NCI-H2196 treated with DMSO at 0.1 percent for 48 hours (cell line): ENCODE measurements around the gene CACNA2D1.

Experiments
- DNase-seq: peaks from one replicate; lab custom pipeline; 2025; ENCODE audit not compliant: unreplicated experiment; lab: John Stamatoyannopoulos, UW

CACNA2D1 gene

GRCh38 chr7:82010416-82010815, 433.2 kb downstream of the CACNA2D1 start:
- DNase-seq = no peak

- DNase-seq = no peak
Observed at GRCh38 chr7:82007315-82007714, 436.3 kb downstream of the CACNA2D1 start.

- DNase-seq = no peak
Observed at GRCh38 chr7:82005056-82005455, 438.5 kb downstream of the CACNA2D1 start.

- no peak for DNase-seq
Observed at GRCh38 chr7:81993186-81993585, 450.4 kb downstream of the CACNA2D1 start.

- DNase-seq = no peak
Observed at GRCh38 chr7:81990395-81990794, 453.2 kb downstream of the CACNA2D1 start.

GRCh38 chr7:81986723-81987470, 456.7 kb downstream of the CACNA2D1 start:
- DNase-seq = no peak

- no peak for DNase-seq
Observed at GRCh38 chr7:81983406-81983805, 460.2 kb downstream of the CACNA2D1 start.

- DNase-seq = no peak
Observed at GRCh38 chr7:81973117-81973516, 470.5 kb downstream of the CACNA2D1 start.

GRCh38 chr7:81960026-81960425, 483.6 kb downstream of the CACNA2D1 start:
- no peak for DNase-seq

GRCh38 chr7:81957517-81957916, 486.1 kb downstream of the CACNA2D1 start:
- no peak for DNase-seq

- DNase-seq = no peak
Observed at GRCh38 chr7:81956520-81956919, 487.1 kb downstream of the CACNA2D1 start.

- no peak for DNase-seq
Observed at GRCh38 chr7:81949306-81949705, 494.3 kb downstream of the CACNA2D1 start.

GRCh38 chr7:81944058-81944457, 499.5 kb downstream of the CACNA2D1 start:
- DNase-seq = no peak

GRCh38 chr7:81937091-81937490, 506.5 kb downstream of the CACNA2D1 start:
- DNase-seq = no peak

- no peak for DNase-seq
Observed at GRCh38 chr7:81934596-81935301, 508.8 kb downstream of the CACNA2D1 start.

- DNase-seq = no peak
Observed at GRCh38 chr7:81932936-81933335, 510.6 kb downstream of the CACNA2D1 start.

GRCh38 chr7:81929386-81929785, 514.2 kb downstream of the CACNA2D1 start:
- DNase-seq = no peak

GRCh38 chr7:81926154-81926553, 517.4 kb downstream of the CACNA2D1 start:
- no peak for DNase-seq

GRCh38 chr7:81925530-81925929, 518.0 kb downstream of the CACNA2D1 start:
- no peak for DNase-seq

GRCh38 chr7:81924494-81924893, 519.1 kb downstream of the CACNA2D1 start:
- no peak for DNase-seq

- no peak for DNase-seq
Observed at GRCh38 chr7:81919494-81919893, 524.1 kb downstream of the CACNA2D1 start.

- no peak for DNase-seq
Observed at GRCh38 chr7:81908220-81908619, 535.4 kb downstream of the CACNA2D1 start.

- no peak for DNase-seq
Observed at GRCh38 chr7:81903115-81903514, 540.5 kb downstream of the CACNA2D1 start.
